ENCODE measurements around the gene LRP1-AS.

Gene LRP1-AS

GRCh38 chr12:57166971-57167371 is 19.6 kb upstream of the LRP1-AS start:
- H3K79me2 ChIP-seq (ENCODE audit: low read length), result no peaks in the 10 kb centered on the region
- no peak overlapping the region for H3K9ac ChIP-seq (ENCODE audit: low read length)
- DNase-seq, result no peak
- H3K4me3 ChIP-seq (ENCODE audit: low read length), result no peak overlapping the region
- H3K27me3 ChIP-seq (replicated peaks; ENCODE audit: insufficient read depth, low read length), result peaks cover 6% of the 10 kb centered on the region; the same call in 1 of the 2 replicates
- no peaks in the 10 kb centered on the region for H3K36me3 ChIP-seq (replicated peaks; ENCODE audit: insufficient read depth, low read length)
- H3K9me2 ChIP-seq (replicated peaks; ENCODE audit: insufficient read depth, low read length), result no peaks in the 10 kb centered on the region
- no peaks in the 10 kb centered on the region for H3K9me3 ChIP-seq (replicated peaks; ENCODE audit: insufficient read depth, low read length)
- H4K20me1 ChIP-seq (ENCODE audit: insufficient read depth, low read length), result no peaks in the 10 kb centered on the region
- H3K4me2 ChIP-seq (ENCODE audit: low read depth, low read length), result no peak overlapping the region
- H3F3A ChIP-seq (ENCODE audit: insufficient read depth, low read length), result no peaks in the 10 kb centered on the region
- H3K4me1 ChIP-seq (ENCODE audit: low read length), result no peaks in the 10 kb centered on the region
- no peak overlapping the region for H2AFZ ChIP-seq (ENCODE audit: low read length)
- no peak for TF ChIP-seq CTCF (IDR thresholded peaks at IDR 0.05; ENCODE audit: low read length)
- TF ChIP-seq EZH2phosphoT487 (IDR thresholded peaks at IDR 0.05; ENCODE audit: low read length), result no peak
- no peak for TF ChIP-seq EZH2 (optimal IDR thresholded peaks at IDR 0.05; ENCODE audit: low read depth, low read length)
- H3K27ac ChIP-seq (ENCODE audit: low read length), result no peak overlapping the region

- no peak for DNase-seq
- Histone ChIP-seq H3K79me2 (ENCODE audit: low read length) (no peaks in the 10 kb centered on the region), H3K27me3 (replicated peaks; ENCODE audit: insufficient read depth, low read length) (peaks cover 6% of the 10 kb centered on the region; the same call in 1 of the 2 replicates), H3K9ac (ENCODE audit: low read length) (no peak overlapping the region), H4K20me1 (ENCODE audit: insufficient read depth, low read length) (no peaks in the 10 kb centered on the region), H3F3A (ENCODE audit: insufficient read depth, low read length) (no peaks in the 10 kb centered on the region), H3K4me3 (ENCODE audit: low read length) (no peak overlapping the region), H3K27ac (ENCODE audit: low read length) (no peak overlapping the region), H3K4me1 (ENCODE audit: low read length) (no peaks in the 10 kb centered on the region), H2AFZ (ENCODE audit: low read length) (no peak overlapping the region), H3K4me2 (ENCODE audit: low read depth, low read length) (no peak overlapping the region), H3K9me2 (replicated peaks; ENCODE audit: insufficient read depth, low read length) (no peaks in the 10 kb centered on the region), H3K36me3 (replicated peaks; ENCODE audit: insufficient read depth, low read length) (no peaks in the 10 kb centered on the region), H3K9me3 (replicated peaks; ENCODE audit: insufficient read depth, low read length) (no peaks in the 10 kb centered on the region)
- no peak for TF ChIP-seq EZH2 (optimal IDR thresholded peaks at IDR 0.05; ENCODE audit: low read depth, low read length)
- no peak for TF ChIP-seq CTCF (IDR thresholded peaks at IDR 0.05; ENCODE audit: low read length)
- no peak for TF ChIP-seq EZH2phosphoT487 (IDR thresholded peaks at IDR 0.05; ENCODE audit: low read length)
These were observed 18.3 kb upstream of the LRP1-AS start for GRCh38 chr12:57165741-57166140.

GRCh38 chr12:57164966-57165625 is 17.7 kb upstream of the LRP1-AS start:
- no peak overlapping the region for H3K27ac ChIP-seq (ENCODE audit: low read length)
- no peak for TF ChIP-seq CTCF (IDR thresholded peaks at IDR 0.05; ENCODE audit: low read length)
- TF ChIP-seq EZH2 (optimal IDR thresholded peaks at IDR 0.05; ENCODE audit: low read depth, low read length), result no peak
- TF ChIP-seq EZH2phosphoT487 (IDR thresholded peaks at IDR 0.05; ENCODE audit: low read length), result no peak
- H3K9me2 ChIP-seq (replicated peaks; ENCODE audit: insufficient read depth, low read length), result no peaks in the 10 kb centered on the region

More at GRCh38 chr12:57164966-57165625, 17.7 kb upstream of the LRP1-AS start:
- Histone ChIP-seq H3K79me2 (ENCODE audit: low read length) (no peaks in the 10 kb centered on the region), H4K20me1 (ENCODE audit: insufficient read depth, low read length) (no peaks in the 10 kb centered on the region), H3K4me1 (ENCODE audit: low read length) (no peaks in the 10 kb centered on the region), H3K4me3 (ENCODE audit: low read length) (no peak overlapping the region), H3K9ac (ENCODE audit: low read length) (no peak overlapping the region), H3K36me3 (replicated peaks; ENCODE audit: insufficient read depth, low read length) (no peaks in the 10 kb centered on the region), H3K27me3 (replicated peaks; ENCODE audit: insufficient read depth, low read length) (peaks cover 6% of the 10 kb centered on the region; the same call in 1 of the 2 replicates), H3F3A (ENCODE audit: insufficient read depth, low read length) (no peaks in the 10 kb centered on the region), H2AFZ (ENCODE audit: low read length) (no peak overlapping the region), H3K4me2 (ENCODE audit: low read depth, low read length) (no peak overlapping the region), H3K9me3 (replicated peaks; ENCODE audit: insufficient read depth, low read length) (no peaks in the 10 kb centered on the region)
- DNase-seq, result no peak

Measured in MM.1S (cell line).